Endothelial cell of umbilical vein (primary cell): ENCODE data around the gene DPP7. TPM values are rescaled to one million over a fixed set of nuclear protein-coding genes. Genes with fewer than 3 reads are reported as not detected.
A peak's percentile ranks its signal among the peaks of the same experiment; 100 is the strongest.

Experiments
- BruUV-seq: library from RNA; stranded (reverse); fragments of 400-500 nt; replicated peaks from 2 replicates; lab custom pipeline; 2021; lab: Mats Ljungman, UMichigan
- CTCF ChIA-PET: fragments of 300-600, 350-600 bp; sonication (Branson Sonifier 250); formaldehyde crosslinking; loops from one replicate; lab custom pipeline; 2021; ENCODE audit warnings: antibody characterized with exemption, inconsistent platforms; lab: Charles Lee
- POLR2A ChIA-PET: fragments of 300-600, 350-600 bp; sonication (Branson Sonifier 250); formaldehyde crosslinking; loops from one replicate; lab custom pipeline; 2021; ENCODE audit warnings: antibody characterized with exemption, inconsistent platforms; lab: Charles Lee
- DNase-seq: peaks from one replicate; pipeline ENCODE4 v3.0.0-alpha.2; 2011; ENCODE audit warnings: low read depth, low spot score
- FAIRE-seq: peaks from 2 replicates; lab custom pipeline; 2011; peaks lifted over from hg19 to GRCh38; lab: Jason Lieb, UNC
- H2AFZ ChIP-seq: 2 replicates; pipeline ENCODE4 v1.6.0; 2012; ENCODE audit warnings: low read depth, low read length, control low read depth, inconsistent platforms
- H3K27ac ChIP-seq: 2 replicates; pipeline ENCODE4 v1.5.1; 2011; ENCODE audit warnings: low read depth, mild to moderate bottlenecking, control low read depth, low read length, moderate library complexity; ENCODE audit not compliant: insufficient read depth
- H3K27me3 ChIP-seq, 2 experiments: 2 replicates each; pipeline versions ENCODE4 v1.6.0 to v1.6.1; 2011; ENCODE audit warnings: low read length in 2 of 2, mixed read lengths in 1 of 2; ENCODE audit not compliant: control insufficient read depth in 2 of 2, insufficient read depth in 2 of 2
- H3K36me3 ChIP-seq, 2 experiments: 2 replicates in 1 of 2; 3 replicates in 1 of 2; pipeline ENCODE4 v1.5.1; 2011; ENCODE audit warnings: low read length in 2 of 2, mild to moderate bottlenecking in 1 of 2, moderate library complexity in 1 of 2; ENCODE audit not compliant: control insufficient read depth in 2 of 2, insufficient read depth in 2 of 2; ENCODE audit errors: extremely low read depth in 1 of 2
- H3K4me1 ChIP-seq: 3 replicates; pipeline ENCODE4 v1.5.1; 2011; ENCODE audit warnings: mild to moderate bottlenecking, low read length; ENCODE audit not compliant: control insufficient read depth, insufficient read depth; ENCODE audit errors: extremely low read depth
- H3K4me2 ChIP-seq: 2 replicates; pipeline ENCODE4 v1.6.1; 2011; ENCODE audit warnings: low read length, control low read depth, mixed read lengths; ENCODE audit not compliant: insufficient read depth
- H3K4me3 ChIP-seq, 3 experiments: fragments of 200-600 bp in 1 of 3; sonication (generic), shearing (Covaris generic) in 1 of 3; replicated peaks in 1 of 3; 2 replicates each; pipeline ENCODE4 v1.5.1; 2011 to 2016; ENCODE audit warnings: control low read depth in 3 of 3, low read length in 3 of 3, mild to moderate bottlenecking in 2 of 3, inconsistent platforms in 1 of 3, low read depth in 1 of 3, moderate library complexity in 1 of 3; ENCODE audit not compliant: insufficient read depth in 1 of 3
- H3K79me2 ChIP-seq: 2 replicates; pipeline ENCODE4 v1.6.0; 2012; ENCODE audit warnings: low read length, inconsistent platforms; ENCODE audit not compliant: control insufficient read depth, insufficient read depth
- H3K9ac ChIP-seq: replicated peaks from 2 replicates; pipeline ENCODE3; 2011; ENCODE audit warnings: low read length, control low read depth; ENCODE audit not compliant: insufficient read depth; ENCODE audit errors: extremely low read depth
- H3K9me1 ChIP-seq: replicated peaks from 3 replicates; pipeline ENCODE4 v1.6.0; 2011; ENCODE audit warnings: mild to moderate bottlenecking, low read length; ENCODE audit not compliant: control insufficient read depth, insufficient read depth; ENCODE audit errors: extremely low read depth
- H3K9me3 ChIP-seq: replicated peaks from 2 replicates; pipeline ENCODE4 v1.5.1; 2012; ENCODE audit warnings: low read length, inconsistent platforms; ENCODE audit not compliant: control insufficient read depth, insufficient read depth
- H4K20me1 ChIP-seq: replicated peaks from 2 replicates; pipeline ENCODE3; 2011; ENCODE audit warnings: mild to moderate bottlenecking, low read length; ENCODE audit not compliant: control insufficient read depth, insufficient read depth; ENCODE audit errors: extremely low read depth
- EZH2 ChIP-seq: IDR thresholded peaks from 2 replicates; pipeline ENCODE4 v1.6.1; 2012; ENCODE audit warnings: borderline replicate concordance, low read depth, mild to moderate bottlenecking, moderate library complexity, low read length, inconsistent platforms; ENCODE audit not compliant: severe bottlenecking
- FOS ChIP-seq: IDR thresholded peaks from 2 replicates; pipeline ENCODE4 v1.6.1; 2011; ENCODE audit warnings: mild to moderate bottlenecking, low read length, moderate library complexity, borderline replicate concordance; ENCODE audit not compliant: insufficient read depth
- GATA2 ChIP-seq: IDR thresholded peaks from 2 replicates; pipeline ENCODE4 v1.7.0; 2011; ENCODE audit warnings: low read depth, mild to moderate bottlenecking, moderate library complexity, mixed read lengths, low read length; ENCODE audit not compliant: insufficient read length, insufficient read depth
- JUN ChIP-seq: IDR thresholded peaks from 2 replicates; pipeline ENCODE4 v1.6.1; 2011; ENCODE audit warnings: borderline replicate concordance, low read depth; ENCODE audit not compliant: insufficient read length, insufficient read depth
- MYC ChIP-seq: IDR thresholded peaks from one replicate; pipeline ENCODE4 v1.6.1; 2011; ENCODE audit warnings: mild to moderate bottlenecking, low read depth, low read length
- POLR2A ChIP-seq: IDR thresholded peaks from 2 replicates; pipeline ENCODE4 v1.6.1; 2012; ENCODE audit warnings: low read depth, mild to moderate bottlenecking, control low read depth, low read length
- POLR2AphosphoS5 ChIP-seq: IDR thresholded peaks from 2 replicates; pipeline ENCODE4 v1.6.1; 2012; ENCODE audit warnings: low read depth, mild to moderate bottlenecking, control low read depth, low read length, moderate library complexity; ENCODE audit not compliant: insufficient read depth
- dilution Hi-C: fragments of 300-500 bp; cut with MboI; formaldehyde crosslinking; loops from one replicate; pipeline ENCODE4 v1.15.0; 2019; ENCODE audit warnings: low sequenced_read_pairs; ENCODE audit not compliant: extremely low pct_ligation_motif_present
- intact Hi-C: fragments of 100-400 bp; cut with micrococcal nuclease; formaldehyde crosslinking; loops from one replicate; pipeline ENCODE4 v1.10.0; 2022
- polyA plus RNA-seq, 4 experiments: library from polyadenylated mRNA; depleted of rRNA in 3 of 4; stranded (reverse) in 3 of 4; unstranded in 1 of 4; fragments of >200 nt; gene quantifications; 2 replicates each; pipeline versions ENCODE4 v1.2.1 to v1.2.3, GENCODE V29; 2011 to 2012; ENCODE audit warnings: missing spikeins in 1 of 4
- total RNA-seq: library from RNA; stranded (reverse); gene quantifications from 2 replicates; pipeline ENCODE4 v1.2.3, GENCODE V29; 2021
- TF ChIP-seq, protein P1 (sequence below), 2 donors: IDR thresholded peaks; 1 replicate in 1 of 2; 2 replicates in 1 of 2; pipeline ENCODE4 v1.5.1; 2011; ENCODE audit warnings: low read length in 2 of 2, mild to moderate bottlenecking in 2 of 2, moderate library complexity in 2 of 2, control low read depth in 1 of 2, inconsistent platforms in 1 of 2, low read depth in 1 of 2; ENCODE audit not compliant: insufficient read depth in 1 of 2; ENCODE audit errors: extremely low read depth in 1 of 2
- TF ChIP-seq, protein P2 (sequence below): IDR thresholded peaks from 2 replicates; pipeline ENCODE4 v1.6.1; 2011; ENCODE audit not compliant: insufficient read depth, insufficient read length

DPP7 gene
- total and polyA plus RNA-seq, 2 donors (not counting 3 experiments of a cell fraction or from before 2014, with no cell fraction given), result 149 to 200 TPM

DNA sequence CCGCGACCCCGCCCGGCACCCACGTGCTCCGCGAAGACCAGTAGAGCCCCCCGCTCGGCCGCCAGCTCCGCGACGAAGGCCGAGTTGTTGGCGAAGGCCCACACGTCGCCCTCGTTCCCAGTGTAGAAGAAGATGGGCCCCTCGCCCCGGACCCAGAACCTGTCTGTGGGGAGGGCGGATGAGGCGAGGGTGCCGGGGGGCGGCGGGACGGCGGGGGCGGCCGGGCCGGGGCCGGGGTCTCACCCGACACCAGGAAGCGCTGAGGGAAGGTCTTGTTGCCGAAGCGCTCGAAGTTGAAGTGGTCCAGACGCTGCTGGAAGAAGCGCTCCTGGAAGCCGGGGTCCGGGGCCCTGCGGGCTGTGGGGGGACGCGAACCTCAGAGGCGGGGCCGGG is 317 bp downstream of the DPP7 start:
- DNase-seq (peak; percentile 32), FAIRE-seq (no peak)
- BruUV-seq, result no TSS peak
- H3K4me2 ChIP-seq, result no peak overlapping the region
- H3K36me3 ChIP-seq, result peaks cover 0 to 17% of the 10 kb centered on the region in 2 experiments
- ChIA-PET POLR2A (no interaction called here), CTCF (interaction anchor here (1.3 to 1.7 kb wide), 4 partner anchors 15 to 126 kb away, joined by 3 to 7 read pairs (median 4); partner anchors contain the start of genes RNF224 and TUBB4B)
- H3K9ac ChIP-seq, result no peak overlapping the region
- H4K20me1 ChIP-seq, result no peaks in the 10 kb centered on the region
- H3K27me3 ChIP-seq, result no peaks in the 10 kb centered on the region
- TF ChIP-seq, protein P1, sequence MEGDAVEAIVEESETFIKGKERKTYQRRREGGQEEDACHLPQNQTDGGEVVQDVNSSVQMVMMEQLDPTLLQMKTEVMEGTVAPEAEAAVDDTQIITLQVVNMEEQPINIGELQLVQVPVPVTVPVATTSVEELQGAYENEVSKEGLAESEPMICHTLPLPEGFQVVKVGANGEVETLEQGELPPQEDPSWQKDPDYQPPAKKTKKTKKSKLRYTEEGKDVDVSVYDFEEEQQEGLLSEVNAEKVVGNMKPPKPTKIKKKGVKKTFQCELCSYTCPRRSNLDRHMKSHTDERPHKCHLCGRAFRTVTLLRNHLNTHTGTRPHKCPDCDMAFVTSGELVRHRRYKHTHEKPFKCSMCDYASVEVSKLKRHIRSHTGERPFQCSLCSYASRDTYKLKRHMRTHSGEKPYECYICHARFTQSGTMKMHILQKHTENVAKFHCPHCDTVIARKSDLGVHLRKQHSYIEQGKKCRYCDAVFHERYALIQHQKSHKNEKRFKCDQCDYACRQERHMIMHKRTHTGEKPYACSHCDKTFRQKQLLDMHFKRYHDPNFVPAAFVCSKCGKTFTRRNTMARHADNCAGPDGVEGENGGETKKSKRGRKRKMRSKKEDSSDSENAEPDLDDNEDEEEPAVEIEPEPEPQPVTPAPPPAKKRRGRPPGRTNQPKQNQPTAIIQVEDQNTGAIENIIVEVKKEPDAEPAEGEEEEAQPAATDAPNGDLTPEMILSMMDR (IDR thresholded peaks at IDR 0.05; ENCODE audit: extremely low read depth in 1 of 2, insufficient read depth in 1 of 2, low read depth in 1 of 2, low read length in 2 of 2), result no peak
- TF ChIP-seq POLR2A (no peak), EZH2 (no peak), MYC (no peak), GATA2 (no peak), POLR2AphosphoS5 (no peak), FOS (no peak), JUN (no peak)
- TF ChIP-seq, protein P2, sequence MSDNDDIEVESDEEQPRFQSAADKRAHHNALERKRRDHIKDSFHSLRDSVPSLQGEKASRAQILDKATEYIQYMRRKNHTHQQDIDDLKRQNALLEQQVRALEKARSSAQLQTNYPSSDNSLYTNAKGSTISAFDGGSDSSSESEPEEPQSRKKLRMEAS, result no peak
- H3K4me3 ChIP-seq, result peak overlapping the region; percentile 32 to 61 (median 53)
- no peaks in the 10 kb centered on the region for H3K9me3 ChIP-seq
- dilution Hi-C loops, result no loop called here
- intact Hi-C loops, result loop anchor here (2.0 kb wide), 1 partner anchor 27 kb away; the partner anchor contains the start of gene MAN1B1
- peaks cover 4% of the 10 kb centered on the region for H3K4me1 ChIP-seq
- H3K27ac ChIP-seq, result no peak overlapping the region
- H2AFZ ChIP-seq, result peak overlapping the region; percentile 80
- no peaks in the 10 kb centered on the region for H3K79me2 ChIP-seq
- no peaks in the 10 kb centered on the region for H3K9me1 ChIP-seq
